Fibroblast of skin of right biceps (primary cell): ENCODE measurements around the gene SLC7A14.

Experiments used
- DNase-seq: peaks from one replicate; pipeline ENCODE4 v3.0.0-alpha.2; 2013

SLC7A14 gene

GRCh38 chr3:170532573-170532972 is 53.3 kb downstream of the SLC7A14 start:
- no peak for DNase-seq

DNA sequence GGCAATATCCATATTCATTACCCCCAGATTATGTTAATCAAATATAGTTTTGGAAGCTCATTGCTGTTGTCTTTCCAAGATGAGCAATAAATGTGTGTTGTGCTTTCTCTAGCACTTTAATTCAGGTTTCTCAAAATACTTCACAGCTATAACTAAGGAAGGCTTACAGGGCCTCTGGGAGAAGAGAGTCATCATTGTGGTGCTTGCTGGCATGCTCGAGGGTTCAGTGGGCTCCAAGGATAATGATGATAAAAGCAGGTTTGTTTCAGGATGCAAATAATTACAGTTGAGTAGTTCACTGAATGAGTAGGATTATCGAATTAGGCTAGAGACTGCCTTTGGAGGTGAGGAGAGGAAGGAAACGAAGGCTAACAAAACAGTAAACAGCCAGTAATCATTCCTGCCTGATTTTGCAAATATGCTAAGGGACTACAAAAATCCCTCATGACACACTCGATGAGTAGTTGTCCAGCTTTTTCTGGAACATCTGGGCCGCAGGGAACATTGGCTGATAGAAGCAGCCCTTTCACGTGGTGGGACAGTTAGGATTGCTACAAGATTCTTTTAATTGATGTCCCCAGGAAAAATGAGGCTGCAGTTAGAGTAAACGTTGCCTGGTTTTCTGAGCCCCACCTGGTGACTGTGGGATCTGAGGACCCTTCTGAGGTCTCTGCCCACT is 54.1 kb downstream of the SLC7A14 start:
- peak; percentile 26 for DNase-seq

DNA sequence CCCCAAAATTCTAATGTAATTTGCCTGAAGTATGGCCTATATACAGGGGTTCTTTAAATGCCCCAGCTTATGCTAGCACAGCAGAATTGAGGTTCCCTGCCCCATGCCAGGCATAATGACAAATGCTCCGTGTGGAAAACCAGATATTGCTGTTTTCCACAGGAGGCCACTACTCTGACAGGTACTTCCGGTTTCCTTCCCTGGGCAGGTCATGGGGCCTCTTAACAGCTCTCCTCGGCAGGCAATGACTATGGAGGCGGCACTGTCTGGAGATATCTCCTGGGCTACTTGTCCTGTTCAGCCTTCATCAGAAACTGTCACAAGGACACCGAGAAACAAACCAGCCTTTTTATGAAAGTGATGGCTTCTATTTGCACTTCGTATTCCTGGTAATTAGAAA is 54.8 kb downstream of the SLC7A14 start:
- DNase-seq, result no peak

DNA sequence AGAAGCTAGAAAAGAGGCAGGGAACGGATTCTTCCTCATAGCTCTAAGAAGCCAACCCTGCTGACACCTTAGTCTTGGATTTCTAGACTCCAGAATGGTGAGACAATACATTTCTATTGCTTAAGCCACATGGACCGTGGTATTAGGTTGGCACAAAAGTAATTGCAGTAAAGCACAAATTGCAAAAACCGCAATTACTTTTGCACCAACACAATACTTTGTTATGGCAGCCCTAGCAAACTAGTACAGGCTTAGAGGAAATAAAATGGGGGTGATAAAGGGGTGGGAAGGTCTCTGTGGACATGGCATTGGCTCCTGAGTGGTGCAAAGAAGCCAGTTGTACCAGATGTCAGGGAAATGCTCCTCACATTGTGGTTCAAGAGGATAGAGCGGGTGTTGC is 56.0 kb downstream of the SLC7A14 start:
- no peak for DNase-seq

DNA sequence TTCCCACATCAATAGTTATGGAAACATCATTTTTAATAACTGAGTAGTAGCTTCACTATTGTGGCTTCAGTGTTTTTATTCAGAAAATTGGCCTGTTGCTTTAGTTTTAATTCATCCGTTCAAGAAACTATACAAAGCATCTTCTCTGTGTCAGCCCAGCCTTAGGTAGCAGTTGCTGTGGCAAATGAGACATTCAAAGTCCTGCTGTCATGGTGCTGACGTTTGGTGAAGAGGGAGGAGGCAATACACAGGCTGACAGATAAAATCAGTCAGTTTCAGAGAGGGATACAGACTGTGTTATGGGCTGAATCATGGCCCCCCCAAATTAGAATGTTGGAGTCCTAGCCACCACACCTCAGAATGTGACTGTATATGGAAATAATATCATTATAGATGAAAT is 56.5 kb downstream of the SLC7A14 start:
- DNase-seq, result no peak

- no peak for DNase-seq
Measured at GRCh38 chr3:170528726-170529125, 57.1 kb downstream of the SLC7A14 start.

GRCh38 chr3:170524073-170524472 is 61.8 kb downstream of the SLC7A14 start:
- DNase-seq, result peak; percentile 52

DNA sequence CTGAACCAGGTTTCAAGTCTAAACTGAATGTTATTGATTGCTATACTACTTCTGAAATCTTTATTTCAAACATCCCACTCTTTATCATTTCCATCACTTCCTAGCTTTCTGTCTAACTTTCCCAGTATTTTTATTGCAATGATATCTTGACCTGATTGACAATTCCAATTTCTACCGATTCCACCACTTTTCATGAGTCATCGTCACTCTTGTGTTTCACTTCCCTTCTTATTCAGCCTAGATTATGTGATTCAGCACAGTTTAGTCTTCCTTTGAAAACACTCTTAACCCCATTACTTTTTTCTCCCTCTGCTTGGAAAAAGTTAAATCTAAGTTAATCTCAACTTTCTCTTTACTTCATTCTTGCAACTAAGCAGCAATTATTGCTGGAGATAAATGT is 62.6 kb downstream of the SLC7A14 start:
- peak; percentile 52 for DNase-seq

GRCh38 chr3:170522201-170522600 is 63.7 kb downstream of the SLC7A14 start:
- no peak for DNase-seq

GRCh38 chr3:170520996-170521395 is 64.9 kb downstream of the SLC7A14 start:
- peak; percentile 60 for DNase-seq

DNA sequence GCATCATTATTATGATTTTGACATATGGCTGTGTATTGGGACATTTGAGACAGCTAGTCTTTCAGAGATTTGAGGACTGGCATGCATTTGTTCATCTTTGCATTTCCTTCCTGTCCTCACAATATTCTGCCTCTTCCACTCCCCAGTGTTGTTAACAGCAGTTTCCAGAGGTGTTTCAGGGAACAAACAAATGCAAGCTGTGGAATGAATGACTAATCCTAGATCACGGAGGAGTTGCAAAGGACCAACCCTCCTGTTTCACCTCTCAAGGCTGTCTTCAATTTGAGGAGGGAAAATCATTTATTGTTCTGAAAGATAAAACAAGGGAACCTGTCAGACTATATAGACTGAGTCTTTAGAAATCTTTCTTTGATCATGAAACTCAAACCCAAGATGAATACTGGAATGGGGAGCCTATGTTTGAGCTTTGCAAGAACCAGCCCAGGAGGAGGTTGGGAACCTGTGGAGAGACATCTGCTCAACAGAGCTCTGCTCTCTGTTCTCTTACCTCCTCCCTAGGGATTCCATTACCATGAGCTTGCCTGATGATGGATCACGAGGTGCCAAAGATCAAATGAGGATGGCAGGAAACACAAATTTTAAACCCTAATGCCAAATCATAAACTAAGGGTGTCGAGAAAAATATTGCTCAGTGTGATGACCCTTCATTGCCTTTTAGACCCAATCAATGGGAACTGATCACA is 68.5 kb downstream of the SLC7A14 start:
- DNase-seq, result peak; percentile 26

DNA sequence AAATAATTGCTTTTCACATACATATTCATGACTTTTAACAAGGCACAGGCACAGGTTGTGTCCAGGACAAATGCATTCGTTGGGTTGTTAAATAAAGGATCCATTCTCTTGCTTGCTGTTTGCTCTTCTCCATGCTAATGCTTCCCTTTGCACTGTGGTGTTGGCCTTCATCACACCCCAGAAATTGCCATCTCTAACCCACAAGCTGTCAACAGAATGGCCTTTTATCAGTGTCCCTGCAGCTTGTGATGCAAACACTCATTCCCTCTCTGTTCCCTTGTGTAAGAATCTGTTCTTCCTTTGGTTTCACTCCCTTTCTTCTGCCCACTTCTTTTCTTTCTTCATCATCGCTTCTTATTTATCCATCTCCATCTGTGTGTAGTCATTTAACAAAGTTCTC is 72.2 kb downstream of the SLC7A14 start:
- no peak for DNase-seq

DNA sequence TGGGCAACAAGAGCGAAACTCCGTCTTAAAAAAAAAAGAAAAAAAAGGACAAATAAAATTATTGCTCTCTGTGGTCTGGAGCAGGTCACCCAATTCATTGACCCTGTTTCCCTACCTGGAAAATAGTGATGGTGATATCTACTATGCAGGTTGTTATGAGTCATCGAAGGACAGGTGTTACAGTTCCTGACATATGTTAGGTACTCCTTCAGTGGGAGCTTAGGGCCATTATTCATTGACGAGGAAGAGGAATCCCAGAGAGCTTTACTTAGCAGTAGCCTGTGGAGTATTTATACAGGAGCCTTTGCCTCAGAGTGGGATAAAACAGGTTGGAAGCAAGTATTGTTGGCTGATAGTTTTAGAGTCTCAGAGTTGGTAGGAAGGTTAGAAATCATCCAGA is 74.5 kb downstream of the SLC7A14 start:
- DNase-seq, result no peak

- DNase-seq, result no peak
Measured at GRCh38 chr3:170508839-170509238, 77.0 kb downstream of the SLC7A14 start.

DNA sequence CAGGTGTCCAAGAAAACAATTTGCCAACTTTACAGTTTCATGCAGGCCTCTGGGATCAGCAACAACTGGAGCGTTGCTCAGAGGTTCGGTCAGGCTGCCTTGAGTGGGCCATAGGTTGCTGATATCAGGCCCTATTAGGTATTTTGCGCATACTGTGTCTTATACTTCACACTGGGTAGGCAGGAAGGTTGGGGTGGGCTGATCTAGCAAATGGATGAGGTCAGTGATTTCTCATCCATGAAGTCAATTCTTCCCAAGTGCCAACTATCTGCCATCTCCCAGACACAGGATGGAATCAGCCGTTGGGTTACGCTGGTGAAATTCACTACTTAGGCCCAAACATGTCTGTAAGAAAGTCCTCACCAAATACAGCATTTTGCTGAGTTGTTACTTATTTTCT is 77.6 kb downstream of the SLC7A14 start:
- DNase-seq, result no peak

DNA sequence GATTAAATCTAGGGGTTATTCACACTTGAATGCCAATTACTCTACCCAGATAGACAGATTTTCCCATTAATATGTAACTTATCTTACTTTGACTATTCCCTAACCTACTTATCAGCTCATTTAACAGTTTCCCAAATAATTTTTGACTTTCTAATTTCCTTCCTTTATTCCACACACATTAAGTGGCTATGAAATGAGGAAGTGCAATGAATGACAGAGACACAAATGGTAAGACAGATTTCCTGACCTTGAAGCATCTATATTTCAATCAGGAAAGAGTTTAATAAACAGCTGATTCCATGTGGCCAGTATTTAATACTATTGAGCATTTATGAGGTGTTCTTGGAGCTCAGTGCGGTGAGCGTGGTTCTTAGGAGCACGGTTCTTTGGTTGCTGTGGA is 78.8 kb downstream of the SLC7A14 start:
- no peak for DNase-seq

DNA sequence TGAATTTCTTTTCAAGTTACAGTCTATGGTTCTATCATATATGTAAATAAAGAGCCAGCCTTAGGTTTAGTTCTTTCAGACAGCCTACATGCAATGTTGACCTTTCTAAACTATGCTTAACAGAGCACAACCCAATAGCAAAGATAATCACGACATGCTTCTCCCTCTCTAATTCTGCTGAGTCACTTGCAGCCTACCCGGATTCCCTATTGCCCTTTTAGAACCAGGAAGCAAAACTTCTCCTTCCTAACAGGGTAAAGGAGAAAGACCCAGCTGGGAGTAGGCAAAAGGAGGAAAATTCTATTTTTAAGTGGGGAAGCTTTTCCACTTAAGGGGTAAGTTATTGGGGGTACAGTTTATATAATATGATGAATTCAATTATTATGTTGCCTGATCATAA is 79.3 kb downstream of the SLC7A14 start:
- DNase-seq, result peak; percentile 56

DNA sequence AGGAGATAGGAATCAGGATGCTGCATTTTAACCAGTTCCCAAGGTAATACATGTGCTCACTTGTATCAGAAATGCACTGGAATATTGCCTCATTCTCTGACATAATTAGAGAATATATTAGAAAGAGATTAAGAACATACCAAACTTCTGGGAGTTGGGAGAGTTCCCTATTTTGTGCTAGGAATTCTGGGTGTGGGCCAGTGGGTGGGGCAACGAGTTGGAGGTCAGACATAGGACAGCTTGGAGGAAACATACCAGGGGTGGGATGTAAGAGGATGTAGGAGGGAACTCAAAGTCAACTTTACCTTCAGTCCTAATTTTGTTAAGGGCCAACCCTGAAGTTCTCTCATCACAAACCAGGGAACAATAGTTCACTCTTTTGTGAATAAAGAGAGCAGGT is 83.6 kb downstream of the SLC7A14 start:
- DNase-seq, result peak; percentile 76

GRCh38 chr3:170500995-170501394 is 84.9 kb downstream of the SLC7A14 start:
- DNase-seq, result no peak

DNA sequence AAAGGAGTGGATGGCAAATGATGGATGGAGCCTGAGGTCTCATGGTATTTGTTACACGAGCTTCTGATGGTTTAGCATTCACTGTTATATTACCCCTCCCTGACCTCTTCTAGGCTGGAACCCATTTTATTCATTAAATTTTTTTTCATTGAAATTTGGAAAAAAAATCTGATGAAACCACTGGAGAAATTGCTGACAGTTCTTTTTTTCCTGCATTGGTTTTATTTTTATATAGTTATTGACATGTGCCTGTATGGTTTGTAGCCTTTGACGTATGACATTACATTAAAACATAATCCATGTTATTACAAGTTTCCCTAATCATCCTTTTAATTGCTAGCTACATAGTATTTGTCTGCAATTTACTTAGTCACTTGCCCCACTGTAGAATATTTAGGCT is 85.4 kb downstream of the SLC7A14 start:
- no peak for DNase-seq

DNA sequence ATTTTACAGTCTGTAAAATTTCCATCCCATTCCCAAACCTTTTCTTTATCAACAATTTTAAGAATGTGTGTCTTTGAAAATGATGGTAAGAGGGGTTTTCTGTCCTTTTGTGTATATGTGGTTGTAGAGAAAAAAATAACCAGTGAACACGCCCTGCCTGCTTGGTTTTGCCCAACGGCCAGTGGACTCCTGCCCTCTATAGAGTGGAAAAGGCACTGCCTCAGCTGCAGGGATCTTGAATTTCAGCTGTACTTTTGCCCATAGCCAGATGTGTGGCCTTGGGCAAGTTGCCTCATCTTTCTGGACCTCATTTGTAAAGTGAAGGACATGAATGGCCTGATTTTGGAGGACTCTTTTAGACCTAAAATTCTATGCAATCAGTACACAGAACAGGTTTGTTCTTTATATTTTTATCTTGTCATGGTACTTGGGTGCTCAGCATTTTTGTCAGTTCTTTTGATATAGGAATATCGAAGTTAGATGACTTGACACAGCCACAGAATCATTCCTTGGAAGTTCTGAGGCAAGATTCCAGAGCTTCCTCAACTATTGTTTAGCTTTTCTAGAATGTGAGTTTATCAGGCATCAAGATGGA is 86.2 kb downstream of the SLC7A14 start:
- peak; percentile 41 for DNase-seq

DNA sequence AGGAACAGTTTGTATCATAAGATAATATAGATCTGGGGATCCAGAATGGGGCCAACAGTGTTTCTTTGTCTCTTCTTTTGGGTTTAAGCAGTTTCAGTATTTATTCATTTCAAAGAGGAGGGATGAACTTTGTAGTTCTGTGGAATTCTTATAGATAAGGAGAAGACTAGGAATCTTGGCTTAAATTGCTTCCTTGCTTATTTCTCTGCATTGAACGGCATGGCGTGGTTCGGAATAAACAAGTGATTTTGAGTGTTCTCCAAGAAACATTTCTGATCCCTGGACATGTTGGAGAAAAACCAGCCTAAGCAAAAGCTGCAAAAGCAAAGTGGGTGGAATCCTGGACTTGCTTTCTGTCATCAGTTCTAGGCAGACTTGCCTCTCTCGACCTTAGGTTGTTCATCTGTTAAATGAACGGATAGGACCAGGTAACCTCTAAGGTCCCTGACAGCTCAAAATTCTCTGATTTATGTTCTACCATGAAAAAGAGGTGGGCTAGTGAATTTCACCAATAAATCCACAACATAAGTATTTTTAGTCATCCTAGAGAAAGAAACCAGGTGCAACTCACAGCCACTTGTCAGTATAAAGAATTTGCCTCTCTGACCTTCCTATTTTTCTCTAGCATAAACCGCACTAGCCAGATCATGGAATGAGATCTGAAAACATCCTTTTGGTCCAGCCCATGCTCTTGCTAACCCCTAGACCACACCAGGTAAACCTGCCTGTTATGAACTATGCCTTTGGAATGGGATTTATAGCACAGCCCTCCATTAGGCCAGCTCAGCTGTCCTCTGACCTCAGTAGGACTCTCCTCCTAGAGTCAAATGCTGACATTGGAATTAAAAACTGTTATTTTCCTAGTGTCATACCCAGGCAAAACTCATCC is 88.4 kb downstream of the SLC7A14 start:
- no peak for DNase-seq

GRCh38 chr3:170496868-170497140 is 89.1 kb downstream of the SLC7A14 start:
- DNase-seq, result no peak
